ENCODE data around the gene NTMT1.

- no peak for TF ChIP-seq EZH2phosphoT487 (IDR thresholded peaks at IDR 0.05; ENCODE audit: low read depth)
- no peak for TF ChIP-seq CTCF (IDR thresholded peaks at IDR 0.05; ENCODE audit: low read depth, low read length)
These were observed 39.4 kb downstream of the NTMT1 start, which contains the start of gene PRRX2 for GRCh38 chr9:129665389-129665775.
